GM20000 (cell line): ENCODE data around the gene CLCN7.

Experiments used
- DNase-seq: peaks from one replicate; pipeline ENCODE4 v3.0.0; 2012; ENCODE audit warnings: low spot score
- CTCF ChIP-seq: IDR thresholded peaks from 2 replicates; pipeline ENCODE4 v1.5.1; 2012; ENCODE audit warnings: mild to moderate bottlenecking, control low read depth; ENCODE audit errors: extremely low read depth, missing control alignments

Gene CLCN7

DNA sequence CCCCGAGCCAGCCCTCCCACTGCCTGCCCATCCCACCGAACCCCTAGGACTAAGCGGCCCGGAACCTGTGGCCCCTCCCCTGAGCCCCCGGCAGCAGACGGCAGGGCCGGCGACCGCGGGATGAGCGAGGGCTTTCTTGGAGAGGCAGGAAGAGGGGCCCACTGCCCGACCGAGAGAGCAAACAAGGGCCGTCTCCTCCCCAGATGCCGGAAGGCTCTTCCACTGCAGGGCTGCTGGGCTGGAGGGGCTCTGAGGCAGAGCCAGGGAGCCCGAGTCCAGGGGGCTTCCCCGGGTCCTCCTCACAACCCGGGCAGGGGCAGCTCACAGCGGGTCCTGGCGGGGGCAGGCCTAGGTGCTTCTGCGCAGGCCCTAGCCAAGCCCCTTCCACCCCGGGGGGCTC, 41.1 kb downstream of the CLCN7 start:
- TF ChIP-seq CTCF, result no peak
- no peak for DNase-seq

GRCh38 chr16:1433263-1433560, 41.6 kb downstream of the CLCN7 start:
- TF ChIP-seq CTCF, result no peak
- DNase-seq, result no peak

DNA sequence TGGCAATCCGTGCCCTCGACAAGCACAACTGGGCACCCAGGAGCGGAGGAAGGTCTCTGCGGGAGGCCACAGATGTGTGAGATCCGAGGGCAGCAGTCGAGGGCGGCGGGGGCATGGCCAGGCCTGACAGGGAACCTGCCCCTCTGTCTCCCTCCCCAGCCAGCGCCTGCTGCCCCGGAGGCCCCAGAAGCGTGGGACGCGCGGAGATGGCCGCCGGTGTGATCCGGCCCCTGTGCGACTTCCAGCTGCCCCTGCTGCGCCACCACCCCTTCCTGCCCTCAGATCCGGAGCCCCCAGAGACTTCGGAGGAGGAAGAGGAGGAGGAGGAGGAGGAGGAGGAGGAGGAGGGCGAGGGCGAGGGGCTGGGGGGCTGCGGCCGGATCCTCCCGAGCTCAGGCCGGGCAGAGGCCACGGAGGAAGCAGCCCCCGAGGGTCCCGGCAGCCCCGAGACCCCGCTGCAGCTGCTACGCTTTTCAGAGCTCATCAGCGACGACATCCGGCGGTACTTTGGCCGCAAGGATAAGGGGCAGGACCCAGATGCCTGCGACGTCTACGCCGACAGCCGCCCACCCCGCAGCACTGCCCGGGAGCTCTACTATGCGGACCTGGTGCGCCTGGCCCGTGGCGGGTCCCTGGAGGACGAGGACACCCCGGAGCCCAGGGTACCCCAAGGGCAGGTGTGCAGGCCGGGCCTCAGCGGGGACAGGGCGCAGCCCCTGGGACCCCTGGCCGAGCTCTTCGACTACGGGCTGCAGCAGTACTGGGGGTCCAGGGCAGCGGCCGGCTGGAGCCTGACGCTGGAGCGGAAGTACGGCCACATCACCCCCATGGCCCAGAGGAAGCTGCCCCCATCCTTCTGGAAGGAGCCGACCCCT, 42.2 kb downstream of the CLCN7 start:
- no peak for TF ChIP-seq CTCF
- DNase-seq, result no peak

- no peak for DNase-seq
- TF ChIP-seq CTCF, result no peak
Measured at GRCh38 chr16:1431497-1432270, 43.1 kb downstream of the CLCN7 start.

- DNase-seq, result no peak
- TF ChIP-seq CTCF, result no peak
Measured at GRCh38 chr16:1430759-1431496, 43.9 kb downstream of the CLCN7 start, which contains the start of gene PERCC1. TSS of gene PERCC1 (plus strand) at chr16:1431078. CDS start at chr16:1432594, 1,516 bp downstream.

DNA sequence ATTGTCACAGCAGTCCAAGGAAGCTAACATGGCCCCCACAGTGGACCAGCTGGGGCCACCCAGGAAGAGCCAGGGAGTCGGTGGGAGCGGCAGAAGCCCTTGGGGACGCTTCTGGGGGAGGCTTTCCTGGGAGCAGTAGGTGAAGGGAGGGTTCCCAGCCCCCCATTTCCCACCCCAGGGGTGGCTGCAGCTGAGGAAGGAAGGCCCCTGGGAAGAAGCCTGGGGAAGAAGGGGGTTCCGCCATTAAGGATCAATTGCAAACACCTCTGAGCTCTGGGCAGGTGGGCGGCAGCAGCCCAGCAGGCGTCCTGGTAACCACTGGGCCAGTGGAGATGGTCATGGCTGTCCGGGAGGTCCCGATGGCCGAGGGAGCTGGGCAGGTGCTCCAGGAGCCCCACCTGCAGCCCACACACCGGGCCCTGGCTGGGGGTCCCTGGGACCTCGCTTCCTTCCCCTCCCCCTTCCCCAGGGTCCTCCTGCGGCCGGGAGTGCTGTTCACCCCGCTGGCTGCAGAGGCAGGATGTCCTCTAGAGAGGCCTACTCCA, 44.5 kb downstream of the CLCN7 start:
- no peak for DNase-seq
- no peak for TF ChIP-seq CTCF

DNA sequence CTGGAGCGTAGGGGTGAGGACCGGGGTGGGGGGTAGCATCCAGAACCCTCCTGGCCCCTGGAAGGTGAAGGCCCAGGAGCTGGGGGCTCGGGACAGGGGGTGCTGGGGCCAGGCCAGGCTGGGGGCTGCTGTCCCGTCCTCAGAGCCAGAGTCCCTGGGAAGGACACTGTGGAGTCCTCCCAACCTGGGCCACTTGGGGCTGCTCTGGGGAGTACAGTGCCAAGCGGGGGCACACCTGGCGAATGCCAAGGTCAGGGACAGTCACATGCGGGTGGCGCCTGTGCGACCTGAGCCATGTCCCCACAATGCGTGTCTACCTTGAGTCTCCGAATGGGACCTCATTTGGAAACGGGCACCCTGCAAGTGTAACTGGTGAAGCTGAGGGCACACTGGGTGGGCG, 45.2 kb downstream of the CLCN7 start:
- no peak for DNase-seq
- no peak for TF ChIP-seq CTCF
